Stomach (tissue), 4 donors: ENCODE data around the gene SP1.

ENCODE experiments used
- CTCF ChIP-seq, 7 experiments: fragments of 450-650 bp in 4 of 7; fragments of 200-600 bp in 3 of 7; sonication (generic) in 3 of 7; IDR thresholded peaks; one replicate each; pipeline ENCODE4 v1.5.1; 2016 to 2019; ENCODE audit warnings: antibody characterized with exemption in 7 of 7, control low read depth in 2 of 7, mild to moderate bottlenecking in 1 of 7
- EP300 ChIP-seq: sonication (generic); formaldehyde crosslinking; IDR thresholded peaks from one replicate; pipeline ENCODE4 v1.6.1; 2017; ENCODE audit warnings: antibody characterized with exemption
- POLR2A ChIP-seq, 4 donors: fragments of 450-650 bp; IDR thresholded peaks; one replicate each; pipeline ENCODE4 v1.6.1; 2016; ENCODE audit warnings: antibody characterized with exemption in 4 of 4, control low read depth in 2 of 4, mild to moderate bottlenecking in 1 of 4, moderate library complexity in 1 of 4
- POLR2AphosphoS5 ChIP-seq, 3 donors: sonication (generic); formaldehyde crosslinking; IDR thresholded peaks; one replicate each; pipeline ENCODE4 v1.6.1; 2016; ENCODE audit warnings: antibody characterized with exemption in 3 of 3

- TF ChIP-seq CTCF (IDR thresholded peaks at IDR 0.05) = no peak
- no peak for TF ChIP-seq POLR2AphosphoS5 (IDR thresholded peaks at IDR 0.05)
- no peak for TF ChIP-seq POLR2A (IDR thresholded peaks at IDR 0.05)
- TF ChIP-seq EP300 = no peak
Observed at GRCh38 chr12:53383258-53383657, 3.3 kb downstream of the SP1 start.
